Tibial nerve (tissue), 4 donors: Measurements from ENCODE around the gene REN.

ENCODE experiments used
- EP300 ChIP-seq, 2 donors: sonication (generic); formaldehyde crosslinking; IDR thresholded peaks; one replicate each; pipeline ENCODE4 v1.6.1; 2017; ENCODE audit warnings: antibody characterized with exemption in 2 of 2, mild to moderate bottlenecking in 1 of 2
- POLR2A ChIP-seq, 2 donors: fragments of 450-650 bp; IDR thresholded peaks; one replicate each; pipeline ENCODE4 v1.6.1; 2017; ENCODE audit warnings: antibody characterized with exemption in 2 of 2, mild to moderate bottlenecking in 2 of 2, moderate library complexity in 2 of 2
- TF ChIP-seq, protein P1 (sequence below), 5 experiments: fragments of 200-600 bp in 3 of 5; fragments of 450-650 bp in 2 of 5; sonication (generic) in 3 of 5; IDR thresholded peaks; one replicate each; pipeline ENCODE4 v1.5.1; 2016 to 2019; ENCODE audit warnings: antibody characterized with exemption in 5 of 5, mild to moderate bottlenecking in 3 of 5, moderate library complexity in 2 of 5

GRCh38 chr1:204152310-204153044 is 13.7 kb downstream of the REN start:
- TF ChIP-seq, protein P1, sequence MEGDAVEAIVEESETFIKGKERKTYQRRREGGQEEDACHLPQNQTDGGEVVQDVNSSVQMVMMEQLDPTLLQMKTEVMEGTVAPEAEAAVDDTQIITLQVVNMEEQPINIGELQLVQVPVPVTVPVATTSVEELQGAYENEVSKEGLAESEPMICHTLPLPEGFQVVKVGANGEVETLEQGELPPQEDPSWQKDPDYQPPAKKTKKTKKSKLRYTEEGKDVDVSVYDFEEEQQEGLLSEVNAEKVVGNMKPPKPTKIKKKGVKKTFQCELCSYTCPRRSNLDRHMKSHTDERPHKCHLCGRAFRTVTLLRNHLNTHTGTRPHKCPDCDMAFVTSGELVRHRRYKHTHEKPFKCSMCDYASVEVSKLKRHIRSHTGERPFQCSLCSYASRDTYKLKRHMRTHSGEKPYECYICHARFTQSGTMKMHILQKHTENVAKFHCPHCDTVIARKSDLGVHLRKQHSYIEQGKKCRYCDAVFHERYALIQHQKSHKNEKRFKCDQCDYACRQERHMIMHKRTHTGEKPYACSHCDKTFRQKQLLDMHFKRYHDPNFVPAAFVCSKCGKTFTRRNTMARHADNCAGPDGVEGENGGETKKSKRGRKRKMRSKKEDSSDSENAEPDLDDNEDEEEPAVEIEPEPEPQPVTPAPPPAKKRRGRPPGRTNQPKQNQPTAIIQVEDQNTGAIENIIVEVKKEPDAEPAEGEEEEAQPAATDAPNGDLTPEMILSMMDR (IDR thresholded peaks at IDR 0.05): no peak
- TF ChIP-seq EP300 (IDR thresholded peaks at IDR 0.05) (no peak), POLR2A (IDR thresholded peaks at IDR 0.05) (no peak)
